ENCODE data around the gene UMPS.

Gene UMPS

GRCh38 chr3:124730129-124730940 lies at the start of gene UMPS:
TSS of gene UMPS (plus strand) at chr3:124730452. CDS start at chr3:124730472, 20 bp downstream.
- peak within 1 kb of the TSS; percentile 100 for H3K4me3 ChIP-seq (replicated peaks; ENCODE audit: low read depth, low read length)
- peak; percentile 29 for DNase-seq (ENCODE audit: extremely low read depth, low read depth)
- TF ChIP-seq CTCF (IDR thresholded peaks at IDR 0.05; ENCODE audit: low read depth, low read length, missing control alignments): no peak

- TF ChIP-seq CTCF (IDR thresholded peaks at IDR 0.05; ENCODE audit: low read depth, low read length, missing control alignments): no peak
- H3K4me3 ChIP-seq (replicated peaks; ENCODE audit: low read depth, low read length): no peak overlapping the region
- DNase-seq (ENCODE audit: extremely low read depth, low read depth): no peak
These were observed 49.7 kb upstream of the UMPS start for GRCh38 chr3:124680521-124680920.

- H3K4me3 ChIP-seq (replicated peaks; ENCODE audit: low read depth, low read length): no peak overlapping the region
- TF ChIP-seq CTCF (IDR thresholded peaks at IDR 0.05; ENCODE audit: low read depth, low read length, missing control alignments): no peak
- DNase-seq (ENCODE audit: extremely low read depth, low read depth): no peak
These were observed 48.0 kb upstream of the UMPS start for GRCh38 chr3:124682263-124682662.

GRCh38 chr3:124684459-124684858 lies 45.8 kb upstream of the UMPS start:
- no peak for TF ChIP-seq CTCF (IDR thresholded peaks at IDR 0.05; ENCODE audit: low read depth, low read length, missing control alignments)
- DNase-seq (ENCODE audit: extremely low read depth, low read depth): no peak
- no peak overlapping the region for H3K4me3 ChIP-seq (replicated peaks; ENCODE audit: low read depth, low read length)

GRCh38 chr3:124685067-124685466 lies 45.2 kb upstream of the UMPS start:
- no peak overlapping the region for H3K4me3 ChIP-seq (replicated peaks; ENCODE audit: low read depth, low read length)
- TF ChIP-seq CTCF (IDR thresholded peaks at IDR 0.05; ENCODE audit: low read depth, low read length, missing control alignments): no peak
- DNase-seq (ENCODE audit: extremely low read depth, low read depth): no peak

GRCh38 chr3:124685481-124685880 lies 44.8 kb upstream of the UMPS start:
- no peak overlapping the region for H3K4me3 ChIP-seq (replicated peaks; ENCODE audit: low read depth, low read length)
- TF ChIP-seq CTCF (IDR thresholded peaks at IDR 0.05; ENCODE audit: low read depth, low read length, missing control alignments): no peak
- DNase-seq (ENCODE audit: extremely low read depth, low read depth): no peak
